Liver (tissue), 3 donors: ENCODE results near the gene VDR.

Experiments used
- CTCF ChIP-seq: fragments of 150-350 bp; IDR thresholded peaks from 2 replicates; pipeline ENCODE4 v1.5.1; 2017; ENCODE audit warnings: improper control_type of control experiment, low read depth, low read length; ENCODE audit not compliant: missing input control
- EGR1 ChIP-seq, 2 donors: IDR thresholded peaks; 2 replicates each; pipeline ENCODE4 v1.6.1; 2016 to 2018; ENCODE audit warnings: antibody characterized with exemption in 2 of 2, low read depth in 2 of 2
- GABPA ChIP-seq, 2 donors: IDR thresholded peaks in 1 of 2; conservative IDR thresholded peaks in 1 of 2; 2 replicates each; pipeline ENCODE4 v1.6.1; 2016; ENCODE audit warnings: antibody characterized with exemption in 2 of 2, mild to moderate bottlenecking in 1 of 2, moderate library complexity in 1 of 2
- MAX ChIP-seq: IDR thresholded peaks from 2 replicates; pipeline ENCODE4 v1.6.1; 2016; ENCODE audit warnings: antibody characterized with exemption
- NR2F2 ChIP-seq: IDR thresholded peaks from 2 replicates; pipeline ENCODE4 v1.6.1; 2016; ENCODE audit warnings: antibody characterized with exemption
- REST ChIP-seq: IDR thresholded peaks from 2 replicates; pipeline ENCODE4 v1.6.1; 2016; ENCODE audit warnings: antibody characterized with exemption, mild to moderate bottlenecking
- donor health status: healthy.
- donor health status: healthy.

GRCh38 chr12:47820631-47821345 is 84.0 kb downstream of the VDR start:
- TF ChIP-seq CTCF = no peak
- TF ChIP-seq GABPA (IDR thresholded peaks at IDR 0.05 in 1 of 2, conservative IDR thresholded peaks at IDR 0.05 in 1 of 2) = no peak
- no peak for TF ChIP-seq MAX
- TF ChIP-seq REST = no peak
- peak; percentile 95 for TF ChIP-seq NR2F2
- no peak for TF ChIP-seq EGR1 (IDR thresholded peaks at IDR 0.05; ENCODE audit: low read depth in 2 of 2)
